Measurements from ENCODE around the gene C17orf107. TPM values are rescaled to one million over a fixed set of nuclear protein-coding genes. Genes with fewer than 3 reads are reported as not detected.

C17orf107 gene
- polyA plus RNA-seq, 1 donor (not counting 4 experiments of a cell fraction or from before 2014, with no cell fraction given): 0.33 TPM

DNA sequence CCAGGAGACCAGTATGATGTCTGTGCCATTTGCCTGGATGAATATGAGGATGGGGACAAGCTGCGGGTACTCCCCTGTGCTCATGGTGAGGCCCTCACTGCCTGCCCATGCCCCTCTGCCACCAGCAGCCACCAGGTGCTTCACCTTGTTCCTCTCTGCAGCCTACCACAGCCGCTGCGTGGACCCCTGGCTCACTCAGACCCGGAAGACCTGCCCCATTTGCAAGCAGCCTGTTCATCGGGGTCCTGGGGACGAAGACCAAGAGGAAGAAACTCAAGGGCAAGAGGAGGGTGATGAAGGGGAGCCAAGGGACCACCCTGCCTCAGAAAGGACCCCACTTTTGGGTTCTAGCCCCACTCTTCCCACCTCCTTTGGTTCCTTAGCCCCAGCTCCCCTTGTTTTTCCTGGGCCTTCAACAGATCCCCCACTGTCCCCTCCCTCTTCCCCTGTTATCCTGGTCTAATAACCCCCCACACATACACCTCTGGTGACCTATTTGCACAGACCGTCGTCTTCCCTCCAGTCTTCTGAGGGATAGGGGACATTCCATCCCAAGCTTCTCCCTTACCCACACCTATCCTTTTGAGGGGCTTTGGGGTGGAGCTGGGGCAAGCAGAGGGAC lies 45.3 kb downstream of the C17orf107 start:
- H3K4me3 ChIP-seq (ENCODE audit: control insufficient read depth in 2 of 3, extremely low read depth in 1 of 3, insufficient read depth in 2 of 3, low read depth in 1 of 3, low read length in 3 of 3): peak overlapping the region in 2 of 3 experiments; percentile 25 to 97
- H3K9ac ChIP-seq (ENCODE audit: control insufficient read depth, extremely low read depth, insufficient read depth, low read length): peak overlapping the region; percentile 94
- TF ChIP-seq EZH2 (IDR thresholded peaks at IDR 0.05; ENCODE audit: low read length): no peak
- TF ChIP-seq, protein P1, sequence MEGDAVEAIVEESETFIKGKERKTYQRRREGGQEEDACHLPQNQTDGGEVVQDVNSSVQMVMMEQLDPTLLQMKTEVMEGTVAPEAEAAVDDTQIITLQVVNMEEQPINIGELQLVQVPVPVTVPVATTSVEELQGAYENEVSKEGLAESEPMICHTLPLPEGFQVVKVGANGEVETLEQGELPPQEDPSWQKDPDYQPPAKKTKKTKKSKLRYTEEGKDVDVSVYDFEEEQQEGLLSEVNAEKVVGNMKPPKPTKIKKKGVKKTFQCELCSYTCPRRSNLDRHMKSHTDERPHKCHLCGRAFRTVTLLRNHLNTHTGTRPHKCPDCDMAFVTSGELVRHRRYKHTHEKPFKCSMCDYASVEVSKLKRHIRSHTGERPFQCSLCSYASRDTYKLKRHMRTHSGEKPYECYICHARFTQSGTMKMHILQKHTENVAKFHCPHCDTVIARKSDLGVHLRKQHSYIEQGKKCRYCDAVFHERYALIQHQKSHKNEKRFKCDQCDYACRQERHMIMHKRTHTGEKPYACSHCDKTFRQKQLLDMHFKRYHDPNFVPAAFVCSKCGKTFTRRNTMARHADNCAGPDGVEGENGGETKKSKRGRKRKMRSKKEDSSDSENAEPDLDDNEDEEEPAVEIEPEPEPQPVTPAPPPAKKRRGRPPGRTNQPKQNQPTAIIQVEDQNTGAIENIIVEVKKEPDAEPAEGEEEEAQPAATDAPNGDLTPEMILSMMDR (optimal IDR thresholded peaks at IDR 0.05 in 1 of 3, IDR thresholded peaks at IDR 0.05 in 1 of 3, conservative IDR thresholded peaks at IDR 0.05 in 1 of 3; ENCODE audit: extremely low read depth in 1 of 3, insufficient read depth in 2 of 3, low read length in 3 of 3): no peak
- H3K27me3 ChIP-seq (ENCODE audit: control insufficient read depth, extremely low read depth, insufficient read depth, low read length): no peaks in the 10 kb centered on the region
- peak overlapping the region; percentile 100 for H3K4me2 ChIP-seq (ENCODE audit: control insufficient read depth, extremely low read depth, insufficient read depth, low read depth, low read length)
- peak overlapping the region; percentile 91 for H3K27ac ChIP-seq (ENCODE audit: control insufficient read depth, insufficient read depth, low read length)
- H2AFZ ChIP-seq (ENCODE audit: control insufficient read depth, low read length): no peak overlapping the region
- H3K9me3 ChIP-seq (ENCODE audit: control insufficient read depth, low read depth, low read length): no peaks in the 10 kb centered on the region
- no peak for FAIRE-seq
- H4K20me1 ChIP-seq (ENCODE audit: control insufficient read depth, extremely low read depth, insufficient read depth, low read length): peaks cover 15% of the 10 kb centered on the region
- H3K9me1 ChIP-seq (ENCODE audit: control insufficient read depth, extremely low read depth, insufficient read depth, low read length): no peaks in the 10 kb centered on the region
- peaks cover 27 to 34% of the 10 kb centered on the region in 2 experiments for H3K36me3 ChIP-seq (ENCODE audit: control insufficient read depth in 2 of 2, extremely low read depth in 1 of 2, insufficient read depth in 2 of 2, low read length in 2 of 2)
- dilution Hi-C loops (cut with MboI; ENCODE audit: extremely low pct_ligation_motif_present, low sequenced_read_pairs): loop anchor here (10.0 kb wide), 1 partner anchor 60 kb away; no protein-coding TSS in a partner anchor
- DNase-seq (ENCODE audit: low read depth, low spot score): no peak
- H3K4me1 ChIP-seq (ENCODE audit: control insufficient read depth, extremely low read depth, insufficient read depth, low read length): peaks cover 39% of the 10 kb centered on the region
- H3K79me2 ChIP-seq (ENCODE audit: control insufficient read depth, insufficient read depth, low read length): peaks cover 61% of the 10 kb centered on the region

DNA sequence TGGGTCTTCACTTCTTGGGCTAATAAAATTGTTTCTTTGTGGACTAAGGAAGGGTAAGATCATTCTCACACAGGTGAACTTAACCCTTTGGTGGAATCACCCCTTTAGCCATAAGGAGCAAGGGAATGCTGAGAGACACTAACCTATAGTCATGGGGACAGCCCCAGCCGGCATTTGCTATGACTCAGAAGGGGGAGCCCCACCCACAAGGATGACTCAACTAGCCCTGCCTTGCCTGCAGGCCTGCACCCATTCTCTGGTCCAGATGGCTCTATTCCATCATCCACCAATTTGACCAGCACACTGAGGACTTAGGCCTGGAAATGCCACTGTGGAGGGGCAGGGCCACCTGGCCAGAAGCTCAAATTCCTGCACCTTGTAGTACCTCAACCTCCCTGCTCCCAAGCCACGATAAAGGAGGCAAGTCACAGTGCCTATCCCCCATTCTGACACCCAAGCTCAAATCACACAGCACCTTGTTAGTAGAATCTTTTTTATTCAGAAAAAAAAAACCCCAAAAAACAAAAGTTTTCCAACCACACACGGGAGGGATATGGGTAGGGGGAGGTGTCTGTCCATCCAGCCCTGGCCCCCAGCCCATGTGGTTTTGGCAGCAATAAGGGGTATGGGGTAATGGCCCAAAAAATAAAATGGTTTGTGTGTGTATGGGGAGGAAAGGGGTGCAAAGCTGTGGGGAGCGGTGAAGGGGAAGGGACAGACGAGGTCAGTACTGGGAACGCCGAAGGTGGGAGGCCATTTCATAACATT lies 46.0 kb downstream of the C17orf107 start:
- no peaks in the 10 kb centered on the region for H3K9me1 ChIP-seq (ENCODE audit: control insufficient read depth, extremely low read depth, insufficient read depth, low read length)
- no peak overlapping the region for H2AFZ ChIP-seq (ENCODE audit: control insufficient read depth, low read length)
- peaks cover 15% of the 10 kb centered on the region for H4K20me1 ChIP-seq (ENCODE audit: control insufficient read depth, extremely low read depth, insufficient read depth, low read length)
- peak; percentile 90 for FAIRE-seq
- no peaks in the 10 kb centered on the region for H3K9me3 ChIP-seq (ENCODE audit: control insufficient read depth, low read depth, low read length)
- H3K27ac ChIP-seq (ENCODE audit: control insufficient read depth, insufficient read depth, low read length): peak overlapping the region; percentile 91
- H3K36me3 ChIP-seq (ENCODE audit: control insufficient read depth in 2 of 2, extremely low read depth in 1 of 2, insufficient read depth in 2 of 2, low read length in 2 of 2): peaks cover 27 to 34% of the 10 kb centered on the region in 2 experiments
- peaks cover 61% of the 10 kb centered on the region for H3K79me2 ChIP-seq (ENCODE audit: control insufficient read depth, insufficient read depth, low read length)
- dilution Hi-C loops (cut with MboI; ENCODE audit: extremely low pct_ligation_motif_present, low sequenced_read_pairs): loop anchor here (10.0 kb wide), 1 partner anchor 59 kb away; no protein-coding TSS in a partner anchor
- H3K4me3 ChIP-seq (ENCODE audit: control insufficient read depth in 2 of 3, extremely low read depth in 1 of 3, insufficient read depth in 2 of 3, low read depth in 1 of 3, low read length in 3 of 3): peak overlapping the region; percentile 43 to 99 (median 97)
- no peaks in the 10 kb centered on the region for H3K27me3 ChIP-seq (ENCODE audit: control insufficient read depth, extremely low read depth, insufficient read depth, low read length)
- peak; percentile 88 for DNase-seq (ENCODE audit: low read depth, low spot score)
- H3K4me1 ChIP-seq (ENCODE audit: control insufficient read depth, extremely low read depth, insufficient read depth, low read length): peaks cover 42% of the 10 kb centered on the region
- peak overlapping the region; percentile 94 for H3K9ac ChIP-seq (ENCODE audit: control insufficient read depth, extremely low read depth, insufficient read depth, low read length)
- TF ChIP-seq EZH2 (IDR thresholded peaks at IDR 0.05; ENCODE audit: low read length): no peak
- TF ChIP-seq, protein P1 (optimal IDR thresholded peaks at IDR 0.05 in 1 of 3, IDR thresholded peaks at IDR 0.05 in 1 of 3, conservative IDR thresholded peaks at IDR 0.05 in 1 of 3; ENCODE audit: extremely low read depth in 1 of 3, insufficient read depth in 2 of 3, low read length in 3 of 3): no peak
- peak overlapping the region; percentile 100 for H3K4me2 ChIP-seq (ENCODE audit: control insufficient read depth, extremely low read depth, insufficient read depth, low read depth, low read length)

Measured in keratinocyte (primary cell).